HepG2 (cell line): Measurements from ENCODE around the gene RNF213. TPM values are rescaled to one million over a fixed set of nuclear protein-coding genes. Genes with fewer than 3 reads are reported as not detected.

Source experiments
- ATAC-seq: fragments of 200-7000 bp; cut with Tn5 transposase; 3 replicates; pipeline ENCODE4 v1.9.1; 2020; ENCODE audit warnings: mild to moderate bottlenecking, moderate library complexity
- BruUV-seq: library from RNA; stranded (reverse); fragments of 400-500 nt; replicated peaks from 2 replicates; lab custom pipeline; 2021; lab: Mats Ljungman, UMichigan
- CTCF ChIA-PET: fragments of 300-600 bp; formaldehyde crosslinking; extraction: SDS; loops from one replicate; lab custom pipeline; 2021; ENCODE audit warnings: low total read pairs, inconsistent platforms, low intra/inter-chr PET ratio; lab: Yijun Ruan, JAX
- POLR2A ChIA-PET: fragments of 350-600 bp; sonication (Branson Sonifier 250); formaldehyde crosslinking; loops from one replicate; lab custom pipeline; 2020; ENCODE audit warnings: antibody characterized with exemption, inconsistent platforms; lab: Yijun Ruan, JAX
- DNase-seq: peaks from one replicate; pipeline ENCODE4 v3.0.0-alpha.2; 2015; ENCODE audit warnings: low spot score
- FAIRE-seq: peaks from 3 replicates; lab custom pipeline; 2011; peaks lifted over from hg19 to GRCh38; lab: Jason Lieb, UNC
- H2AFZ ChIP-seq: one replicate; pipeline ENCODE4 v1.6.1; 2011; ENCODE audit warnings: low read length, inconsistent platforms
- H3K27ac ChIP-seq: fragments of 300-600 bp; 3 replicates; pipeline ENCODE4 v1.8.0; 2011; ENCODE audit warnings: mixed run types, mild to moderate bottlenecking, mixed read lengths, low read length, inconsistent platforms; ENCODE audit not compliant: insufficient read depth; ENCODE audit errors: extremely low read length
- H3K27me3 ChIP-seq, 2 experiments: fragments of 200-600 bp in 1 of 2; 2 replicates in 1 of 2; 3 replicates in 1 of 2; pipeline versions ENCODE4 v1.6.0 to v1.8.0; 2011; ENCODE audit warnings: low read length in 2 of 2, mild to moderate bottlenecking in 2 of 2, moderate library complexity in 2 of 2, inconsistent platforms in 1 of 2; ENCODE audit not compliant: insufficient read depth in 2 of 2, control insufficient read depth in 1 of 2
- H3K36me3 ChIP-seq, 2 experiments: fragments of 200-600 bp in 1 of 2; replicated peaks in 1 of 2; 2 replicates in 1 of 2; 3 replicates in 1 of 2; pipeline versions ENCODE4 v1.5.1 to v1.8.0; 2011; ENCODE audit warnings: low read length in 2 of 2, inconsistent platforms in 1 of 2; ENCODE audit not compliant: insufficient read depth in 2 of 2, control insufficient read depth in 1 of 2
- H3K4me1 ChIP-seq: 2 replicates; pipeline ENCODE4 v1.5.1; 2012; ENCODE audit warnings: low read length, inconsistent platforms; ENCODE audit not compliant: insufficient read depth
- H3K4me2 ChIP-seq: 2 replicates; pipeline ENCODE4 v1.6.0; 2011; ENCODE audit warnings: low read depth, low read length, inconsistent platforms
- H3K4me3 ChIP-seq, 3 experiments: fragments of 200-600 bp in 1 of 3; sonication (generic), shearing (Covaris generic) in 1 of 3; replicated peaks in 1 of 3; 2 replicates each; pipeline ENCODE4 v1.5.1; 2011 to 2016; ENCODE audit warnings: low read length in 3 of 3, inconsistent platforms in 2 of 3, low read depth in 2 of 3, mild to moderate bottlenecking in 2 of 3, control low read depth in 1 of 3, mixed read lengths in 1 of 3; ENCODE audit not compliant: insufficient read depth in 1 of 3
- H3K79me2 ChIP-seq: one replicate; pipeline ENCODE4 v1.6.1; 2011; ENCODE audit warnings: low read length, inconsistent platforms; ENCODE audit not compliant: insufficient read depth
- H3K9ac ChIP-seq: 2 replicates; pipeline ENCODE4 v1.6.0; 2011; ENCODE audit warnings: mild to moderate bottlenecking, low read depth, low read length, inconsistent platforms; ENCODE audit not compliant: insufficient read depth
- H3K9me3 ChIP-seq: 2 replicates; pipeline ENCODE4 v1.5.1; 2012; ENCODE audit warnings: mild to moderate bottlenecking, low read length
- H4K20me1 ChIP-seq: 2 replicates; pipeline ENCODE4 v1.6.0; 2011; ENCODE audit warnings: inconsistent platforms, mild to moderate bottlenecking, low read length, moderate library complexity; ENCODE audit not compliant: insufficient read depth
- MED13 ChIP-seq: sonication (generic); formaldehyde crosslinking; IDR thresholded peaks from 2 replicates; pipeline ENCODE4 v1.5.0; 2020; ENCODE audit warnings: missing genetic modification reagents
- MTA3 ChIP-seq: sonication (generic); formaldehyde crosslinking; IDR thresholded peaks from 2 replicates; pipeline ENCODE4 v1.4.0; 2020; ENCODE audit warnings: missing genetic modification reagents
- SMAD3 ChIP-seq: sonication (generic); formaldehyde crosslinking; IDR thresholded peaks from 2 replicates; pipeline ENCODE4 v1.4.0; 2020; ENCODE audit warnings: missing genetic modification reagents
- SUZ12 ChIP-seq: fragments of 150-350 bp; IDR thresholded peaks from 2 replicates; pipeline ENCODE4 v1.6.1; 2014; ENCODE audit warnings: low read depth, low read length
- THAP7 ChIP-seq: sonication (generic); formaldehyde crosslinking; IDR thresholded peaks from 2 replicates; pipeline ENCODE4 v1.8.1; 2023; ENCODE audit warnings: mild to moderate bottlenecking, missing genetic modification reagents
- ZNF256 ChIP-seq: sonication (generic); formaldehyde crosslinking; conservative IDR thresholded peaks from 2 replicates; pipeline ENCODE4 v1.4.0; 2020; ENCODE audit warnings: missing genetic modification reagents
- ZNF33B ChIP-seq: sonication (generic); formaldehyde crosslinking; IDR thresholded peaks from 2 replicates; pipeline ENCODE4 v1.5.1; 2020; ENCODE audit warnings: mild to moderate bottlenecking, missing genetic modification reagents
- ZNF441 ChIP-seq: sonication (generic); formaldehyde crosslinking; IDR thresholded peaks from 2 replicates; pipeline ENCODE4 v1.7.0; 2021; ENCODE audit warnings: missing genetic modification reagents, borderline replicate concordance
- WGBS: methylation state at CpG from one replicate; pipeline ENCODE4 v1.1.6; 2017; ENCODE audit warnings: low lambda C conversion rate; 5-methylcytosine and 5-hydroxymethylcytosine counted together
- in situ Hi-C: cut with HindIII; loops from 2 replicates; pipeline ENCODE4 v1.10.0; 2017; ENCODE audit warnings: low pct_unique_long_range_greater_than_20kb; ENCODE audit not compliant: extremely low pct_ligation_motif_present
- intact Hi-C: fragments of 100-400 bp; cut with micrococcal nuclease; formaldehyde crosslinking; loops from one replicate; pipeline ENCODE4 v1.10.0; 2022; ENCODE audit not compliant: unreplicated experiment
- polyA plus RNA-seq, 8 experiments: library from polyadenylated mRNA; depleted of rRNA in 3 of 8; stranded (reverse) in 7 of 8; unstranded in 1 of 8; fragments of >200 nt; fragmentation: Illumina TruSeq in 4 of 8; extraction: Trizol in 4 of 8; gene quantifications; 2 replicates each; pipeline versions ENCODE4 v1.2.1 to v1.2.3, GENCODE V29; 2011 to 2016; ENCODE audit warnings: low read depth in 4 of 8, missing spikeins in 1 of 8, mixed read lengths in 1 of 8; ENCODE audit not compliant: insufficient read depth in 1 of 8
- total RNA-seq, 5 experiments: library from RNA; depleted of rRNA; stranded (reverse); fragments of >200 nt; fragmentation: Illumina TruSeq; extraction: Trizol; gene quantifications; 2 replicates each; pipeline ENCODE4 v1.2.3, GENCODE V29; 2016; ENCODE audit warnings: low read depth in 1 of 5
- TF ChIP-seq, protein P1 (sequence below): sonication (generic); formaldehyde crosslinking; IDR thresholded peaks from 2 replicates; pipeline ENCODE4 v1.5.0; 2020; ENCODE audit warnings: mild to moderate bottlenecking, missing genetic modification reagents

RNF213 gene
- total and polyA plus RNA-seq, 2 of the 13 experiments (the other 11 are each of a cell fraction or from before 2014, with no cell fraction given) = 38.6 to 38.7 TPM

- 97% methylated on average over 38 of the region's 38 CpGs for WGBS
- H3K79me2 ChIP-seq = no peaks in the 10 kb centered on the region
- TF ChIP-seq SUZ12 (no peak), ZNF256 (CRISPR knock-in tag) (no peak), MED13 (CRISPR knock-in tag) (no peak), MTA3 (CRISPR knock-in tag) (no peak), SMAD3 (no peak), THAP7 (CRISPR knock-in tag) (no peak), ZNF33B (CRISPR knock-in tag) (no peak), ZNF441 (no peak)
- TF ChIP-seq, protein P1, sequence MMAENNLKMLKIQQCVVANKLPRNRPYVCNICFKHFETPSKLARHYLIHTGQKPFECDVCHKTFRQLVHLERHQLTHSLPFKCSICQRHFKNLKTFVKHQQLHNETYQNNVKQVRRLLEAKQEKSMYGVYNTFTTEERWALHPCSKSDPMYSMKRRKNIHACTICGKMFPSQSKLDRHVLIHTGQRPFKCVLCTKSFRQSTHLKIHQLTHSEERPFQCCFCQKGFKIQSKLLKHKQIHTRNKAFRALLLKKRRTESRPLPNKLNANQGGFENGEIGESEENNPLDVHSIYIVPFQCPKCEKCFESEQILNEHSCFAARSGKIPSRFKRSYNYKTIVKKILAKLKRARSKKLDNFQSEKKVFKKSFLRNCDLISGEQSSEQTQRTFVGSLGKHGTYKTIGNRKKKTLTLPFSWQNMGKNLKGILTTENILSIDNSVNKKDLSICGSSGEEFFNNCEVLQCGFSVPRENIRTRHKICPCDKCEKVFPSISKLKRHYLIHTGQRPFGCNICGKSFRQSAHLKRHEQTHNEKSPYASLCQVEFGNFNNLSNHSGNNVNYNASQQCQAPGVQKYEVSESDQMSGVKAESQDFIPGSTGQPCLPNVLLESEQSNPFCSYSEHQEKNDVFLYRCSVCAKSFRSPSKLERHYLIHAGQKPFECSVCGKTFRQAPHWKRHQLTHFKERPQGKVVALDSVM = no peak
- TF ChIP-seq, all 625 proteins: peak for 0
- ChIA-PET POLR2A (no interaction called here), CTCF (no interaction called here)
- H3K27me3 ChIP-seq = no peaks in the 10 kb centered on the region
- intact Hi-C loops (no loop called here), in situ Hi-C loops (no loop called here)
- BruUV-seq = no TSS peak
- peaks cover 41 to 80% of the 10 kb centered on the region in 2 experiments for H3K36me3 ChIP-seq
- no peaks in the 10 kb centered on the region for H3K4me1 ChIP-seq
- no peaks in the 10 kb centered on the region for H3K9me3 ChIP-seq
- H3K4me3 ChIP-seq = no peak overlapping the region
- H3K9ac ChIP-seq = no peak overlapping the region
- H3K4me2 ChIP-seq = no peak overlapping the region
- H2AFZ ChIP-seq = no peak overlapping the region
- ATAC-seq (no peak; the same call in 2 of the 3 replicates), FAIRE-seq (no peak), DNase-seq (no peak)
- H4K20me1 ChIP-seq = no peaks in the 10 kb centered on the region
- no peak overlapping the region for H3K27ac ChIP-seq
Observed at GRCh38 chr17:80346498-80347275, 86.0 kb downstream of the RNF213 start.
